Activated naive CD8-positive, alpha-beta T cell treated with anti-CD3 and anti-CD28 coated beads for 36 hours (primary cell): ENCODE results near the gene MYZAP. TPM values are rescaled to one million over a fixed set of nuclear protein-coding genes. Genes with fewer than 3 reads are reported as not detected.

Source experiments
- DNase-seq: peaks from one replicate; pipeline ENCODE4 v3.0.0; 2021
- H3K27ac Mint-ChIP-seq: one replicate; pipeline ENCODE4 v1.8.0; 2022; ENCODE audit warnings: mild to moderate bottlenecking, moderate library complexity, mixed read lengths
- H3K27me3 Mint-ChIP-seq: one replicate; pipeline ENCODE4 v1.8.0; 2022; ENCODE audit warnings: mild to moderate bottlenecking, mixed read lengths
- H3K36me3 Mint-ChIP-seq: one replicate; pipeline ENCODE4 v1.8.0; 2021; ENCODE audit warnings: mild to moderate bottlenecking, mixed read lengths
- H3K4me1 Mint-ChIP-seq: one replicate; pipeline ENCODE4 v1.8.0; 2021; ENCODE audit warnings: mixed read lengths
- H3K4me3 Mint-ChIP-seq: one replicate; pipeline ENCODE4 v1.8.0; 2022; ENCODE audit warnings: mild to moderate bottlenecking, moderate library complexity, mixed read lengths
- H3K9me3 Mint-ChIP-seq: one replicate; pipeline ENCODE4 v1.8.0; 2022; ENCODE audit warnings: mixed read lengths
- total RNA-seq, 2 experiments: library from RNA; stranded (reverse); gene quantifications; one replicate each; pipeline ENCODE4 v1.2.3, GENCODE V29; 2021

Gene MYZAP
- total RNA-seq, 2 experiments from 2014 or later: not detected

DNA sequence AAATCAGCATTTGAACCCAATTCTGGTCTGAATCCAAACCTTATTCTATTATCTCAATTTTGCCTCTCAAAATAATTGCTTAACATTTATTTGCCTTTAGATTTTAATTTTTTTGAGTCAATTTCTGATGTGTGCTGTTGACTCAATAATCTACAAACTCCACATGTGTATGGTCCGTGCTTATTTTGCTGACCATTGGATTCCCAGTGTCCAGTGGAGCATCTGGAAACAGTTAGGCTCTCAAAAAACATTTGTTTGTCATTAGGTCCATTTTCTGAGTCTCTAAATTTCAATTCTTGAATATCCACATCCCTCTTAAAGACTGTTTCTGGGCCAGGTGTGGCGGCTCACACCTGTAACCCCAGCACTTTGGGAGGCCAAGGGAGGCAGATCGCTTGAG lies 19.2 kb upstream of the MYZAP start:
- H3K27me3 Mint-ChIP-seq: peaks cover 8% of the 10 kb centered on the region
- H3K4me1 Mint-ChIP-seq: no peaks in the 10 kb centered on the region
- no peak for DNase-seq
- no peak overlapping the region for H3K4me3 Mint-ChIP-seq
- peaks cover 2% of the 10 kb centered on the region for H3K36me3 Mint-ChIP-seq
- H3K9me3 Mint-ChIP-seq: no peaks in the 10 kb centered on the region
- H3K27ac Mint-ChIP-seq: no peak overlapping the region

- H3K4me1 Mint-ChIP-seq: no peaks in the 10 kb centered on the region
- no peaks in the 10 kb centered on the region for H3K9me3 Mint-ChIP-seq
- no peak for DNase-seq
- H3K4me3 Mint-ChIP-seq: no peak overlapping the region
- peaks cover 8% of the 10 kb centered on the region for H3K27me3 Mint-ChIP-seq
- H3K36me3 Mint-ChIP-seq: peaks cover 1% of the 10 kb centered on the region
- H3K27ac Mint-ChIP-seq: no peak overlapping the region
These were observed 18.6 kb upstream of the MYZAP start for GRCh38 chr15:57573151-57573550.

DNA sequence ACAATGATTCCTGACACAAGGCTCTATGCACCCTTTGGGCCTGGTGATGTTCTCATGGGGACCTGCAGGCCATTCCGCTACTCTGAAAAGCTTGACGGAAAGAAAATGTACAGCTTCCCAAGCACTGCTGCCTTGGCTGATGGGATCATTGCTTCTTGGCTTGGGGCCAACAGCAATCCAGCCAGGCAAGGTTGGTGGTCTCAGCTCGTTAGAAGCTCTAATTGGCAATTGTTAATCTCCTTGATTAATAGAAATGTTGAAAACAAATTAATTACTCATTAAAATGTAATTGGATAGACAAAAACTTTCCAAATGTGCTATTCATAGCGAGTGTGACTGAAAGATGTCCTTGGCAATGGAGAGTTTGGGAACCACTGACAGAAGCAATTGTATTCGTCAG lies 16.3 kb upstream of the MYZAP start:
- H3K27ac Mint-ChIP-seq: no peak overlapping the region
- peaks cover 19% of the 10 kb centered on the region for H3K27me3 Mint-ChIP-seq
- no peaks in the 10 kb centered on the region for H3K4me1 Mint-ChIP-seq
- H3K4me3 Mint-ChIP-seq: no peak overlapping the region
- H3K36me3 Mint-ChIP-seq: no peaks in the 10 kb centered on the region
- no peak for DNase-seq
- H3K9me3 Mint-ChIP-seq: no peaks in the 10 kb centered on the region

DNA sequence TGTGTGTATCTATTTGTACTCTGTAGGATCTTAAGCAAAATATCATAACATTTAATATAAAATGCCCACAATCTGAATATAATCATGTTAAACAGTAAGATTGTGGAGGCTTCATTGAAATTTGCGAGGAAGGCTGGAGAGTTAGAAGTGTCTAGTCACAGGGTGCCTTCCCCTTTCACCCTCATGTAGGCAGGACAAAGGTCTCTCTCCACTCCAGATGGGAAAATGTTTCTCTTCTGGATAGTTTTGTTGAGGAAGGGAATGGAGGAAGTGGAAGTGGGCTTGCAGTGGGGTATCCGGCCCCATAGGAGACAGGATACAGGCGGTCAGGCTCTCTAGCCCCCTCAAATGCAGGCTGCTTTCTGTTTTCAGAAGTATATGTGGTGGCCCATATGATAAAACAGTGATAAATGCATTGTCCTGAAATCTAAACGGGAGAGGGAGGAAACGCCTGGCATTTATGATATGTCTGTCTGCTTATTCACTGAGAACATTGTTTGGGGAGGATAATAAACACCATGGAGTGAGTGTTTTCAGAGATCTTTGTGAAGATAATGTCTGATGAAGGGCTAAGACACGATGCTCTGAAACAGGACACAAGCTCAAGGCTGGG lies 13.3 kb upstream of the MYZAP start:
- H3K4me1 Mint-ChIP-seq: no peaks in the 10 kb centered on the region
- peaks cover 5% of the 10 kb centered on the region for H3K36me3 Mint-ChIP-seq
- no peak overlapping the region for H3K27ac Mint-ChIP-seq
- H3K9me3 Mint-ChIP-seq: peaks cover 6% of the 10 kb centered on the region
- no peak for DNase-seq
- H3K27me3 Mint-ChIP-seq: peaks cover 18% of the 10 kb centered on the region
- no peak overlapping the region for H3K4me3 Mint-ChIP-seq

DNA sequence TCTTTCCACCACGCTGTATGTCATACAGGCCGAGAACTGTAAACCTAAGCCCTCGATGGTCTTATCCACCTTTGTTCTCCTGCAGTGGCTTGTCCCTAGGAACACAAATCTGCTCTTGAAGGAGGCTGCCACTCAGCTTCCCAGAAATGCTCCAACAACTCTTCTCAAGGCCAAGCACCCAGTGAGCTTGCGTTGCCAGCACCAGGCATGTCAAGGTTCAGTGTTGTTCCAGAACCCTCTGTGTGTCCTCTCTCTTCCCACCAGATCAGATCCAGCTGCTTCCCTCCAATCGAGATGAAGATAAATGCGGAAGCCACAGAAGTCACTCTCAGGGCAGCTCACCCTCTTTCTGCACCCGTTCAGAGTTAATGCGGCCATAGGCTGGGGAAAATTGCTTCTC lies 11.3 kb upstream of the MYZAP start:
- peaks cover 18% of the 10 kb centered on the region for H3K27me3 Mint-ChIP-seq
- DNase-seq: no peak
- no peak overlapping the region for H3K4me3 Mint-ChIP-seq
- H3K27ac Mint-ChIP-seq: no peak overlapping the region
- H3K9me3 Mint-ChIP-seq: peaks cover 7% of the 10 kb centered on the region
- peaks cover 6% of the 10 kb centered on the region for H3K36me3 Mint-ChIP-seq
- no peaks in the 10 kb centered on the region for H3K4me1 Mint-ChIP-seq

DNA sequence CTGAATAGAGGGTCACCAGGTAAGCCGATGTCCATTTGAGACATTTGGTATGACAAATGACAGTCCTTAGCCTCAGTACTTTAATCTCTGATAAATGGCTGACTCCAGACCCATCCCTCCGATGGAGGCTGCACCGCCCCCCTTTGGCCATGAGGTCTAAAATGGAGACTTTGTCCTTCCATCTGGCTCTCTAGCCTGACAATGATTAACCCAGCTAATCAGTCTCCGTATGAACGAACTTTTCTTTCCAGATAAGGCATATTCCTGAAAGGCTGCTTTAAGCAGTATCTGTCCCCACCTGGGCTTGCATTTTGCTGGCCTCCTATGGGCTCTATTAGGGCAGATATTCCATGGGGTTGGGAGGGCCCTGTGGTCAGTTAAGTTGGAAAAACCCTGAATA lies 10.8 kb upstream of the MYZAP start:
- Mint-ChIP-seq H3K4me3 (no peak overlapping the region), H3K27ac (no peak overlapping the region)

GRCh38 chr15:57582090-57582489 lies 9.6 kb upstream of the MYZAP start:
- no peak overlapping the region for H3K27ac Mint-ChIP-seq
- DNase-seq: no peak
- no peak overlapping the region for H3K4me3 Mint-ChIP-seq
- peaks cover 7% of the 10 kb centered on the region for H3K9me3 Mint-ChIP-seq
- peaks cover 6% of the 10 kb centered on the region for H3K36me3 Mint-ChIP-seq
- peaks cover 18% of the 10 kb centered on the region for H3K27me3 Mint-ChIP-seq
- H3K4me1 Mint-ChIP-seq: peaks cover 2% of the 10 kb centered on the region

More for the DNA sequence above, 10.8 kb upstream of the MYZAP start:
- H3K36me3 Mint-ChIP-seq: peaks cover 6% of the 10 kb centered on the region
- peaks cover 7% of the 10 kb centered on the region for H3K9me3 Mint-ChIP-seq
- no peaks in the 10 kb centered on the region for H3K4me1 Mint-ChIP-seq
- peaks cover 18% of the 10 kb centered on the region for H3K27me3 Mint-ChIP-seq
- DNase-seq: no peak

- Mint-ChIP-seq H3K36me3 (peaks cover 6% of the 10 kb centered on the region), H3K27me3 (peaks cover 18% of the 10 kb centered on the region), H3K4me3 (no peak overlapping the region), H3K4me1 (peaks cover 9% of the 10 kb centered on the region), H3K27ac (no peak overlapping the region), H3K9me3 (peaks cover 7% of the 10 kb centered on the region)
- no peak for DNase-seq
These were observed 8.4 kb upstream of the MYZAP start for GRCh38 chr15:57583282-57583681.

DNA sequence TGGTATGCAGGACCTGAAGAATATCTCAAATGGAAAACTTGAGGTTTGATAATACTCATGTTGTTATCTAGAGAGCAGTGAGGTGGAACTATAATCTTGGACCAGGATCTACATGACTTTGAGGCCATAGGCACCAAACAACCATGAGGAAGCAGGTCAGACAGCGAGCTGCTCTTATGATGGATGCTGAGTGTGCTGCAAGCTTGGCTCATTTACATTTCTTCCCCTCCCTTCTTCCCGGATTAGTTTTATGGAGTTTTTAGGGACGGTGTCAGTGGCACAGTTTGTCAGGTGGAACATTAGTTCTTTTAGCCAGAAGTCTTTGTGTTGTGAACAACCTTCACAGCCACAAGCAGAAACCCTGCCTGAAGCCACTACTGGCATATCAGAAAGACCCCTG lies 8.0 kb upstream of the MYZAP start:
- Mint-ChIP-seq H3K4me1 (peaks cover 9% of the 10 kb centered on the region), H3K27ac (no peak overlapping the region), H3K36me3 (peaks cover 6% of the 10 kb centered on the region), H3K9me3 (peaks cover 7% of the 10 kb centered on the region), H3K4me3 (no peak overlapping the region), H3K27me3 (peaks cover 14% of the 10 kb centered on the region)
- DNase-seq: no peak

GRCh38 chr15:57586661-57587424 lies 4.9 kb upstream of the MYZAP start:
- Mint-ChIP-seq H3K27ac (no peak overlapping the region), H3K9me3 (peaks cover 7% of the 10 kb centered on the region), H3K27me3 (peaks cover 23% of the 10 kb centered on the region), H3K4me3 (no peak overlapping the region), H3K4me1 (peaks cover 12% of the 10 kb centered on the region), H3K36me3 (peaks cover 6% of the 10 kb centered on the region)
- DNase-seq: no peak

DNA sequence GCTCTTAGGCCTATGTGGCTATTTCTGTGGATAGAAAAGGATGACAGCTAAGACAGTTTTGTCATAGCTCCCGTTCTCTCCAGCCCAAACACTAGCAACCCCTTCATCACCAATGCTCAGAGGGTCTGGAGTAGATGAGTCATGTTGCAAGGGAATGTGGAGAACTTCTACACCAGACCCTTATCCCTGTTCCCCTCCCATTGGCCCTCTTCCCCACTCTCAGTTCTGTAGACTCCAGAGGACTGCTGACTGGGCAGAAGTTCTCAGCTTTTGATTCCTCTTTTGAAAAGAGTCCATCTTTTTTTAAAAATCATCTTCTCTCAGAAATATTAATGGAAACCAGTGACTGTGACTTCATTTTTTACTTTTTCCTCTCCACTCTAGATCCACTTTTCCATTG lies 2.4 kb upstream of the MYZAP start:
- no peak overlapping the region for H3K27ac Mint-ChIP-seq
- H3K27me3 Mint-ChIP-seq: peaks cover 35% of the 10 kb centered on the region
- DNase-seq: no peak
- H3K4me3 Mint-ChIP-seq: no peak overlapping the region
- H3K36me3 Mint-ChIP-seq: no peaks in the 10 kb centered on the region
- H3K9me3 Mint-ChIP-seq: no peaks in the 10 kb centered on the region
- peaks cover 12% of the 10 kb centered on the region for H3K4me1 Mint-ChIP-seq

DNA sequence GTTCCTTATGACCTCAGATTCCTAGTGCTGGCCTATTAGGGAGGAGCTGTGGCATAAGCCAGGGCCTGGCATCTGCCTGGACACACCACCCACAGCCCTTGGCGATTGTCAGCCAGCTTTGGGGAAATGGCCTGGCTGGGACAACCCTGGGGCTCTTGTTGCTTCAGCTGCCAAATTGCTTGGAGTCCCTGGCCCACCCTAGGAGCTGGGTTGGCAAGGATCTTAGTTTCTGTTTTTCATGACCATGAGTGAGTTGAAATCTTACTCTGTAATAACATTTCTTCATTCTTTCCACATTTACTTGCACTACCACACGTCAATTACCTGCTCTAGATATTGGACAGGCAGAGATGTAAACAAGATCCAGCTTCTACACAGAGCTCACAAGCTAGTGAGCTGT lies 1.9 kb upstream of the MYZAP start:
- DNase-seq: no peak
- H3K27ac Mint-ChIP-seq: no peak overlapping the region
- H3K9me3 Mint-ChIP-seq: no peaks in the 10 kb centered on the region
- H3K36me3 Mint-ChIP-seq: no peaks in the 10 kb centered on the region
- peaks cover 12% of the 10 kb centered on the region for H3K4me1 Mint-ChIP-seq
- no peak overlapping the region for H3K4me3 Mint-ChIP-seq
- peaks cover 40% of the 10 kb centered on the region for H3K27me3 Mint-ChIP-seq

DNA sequence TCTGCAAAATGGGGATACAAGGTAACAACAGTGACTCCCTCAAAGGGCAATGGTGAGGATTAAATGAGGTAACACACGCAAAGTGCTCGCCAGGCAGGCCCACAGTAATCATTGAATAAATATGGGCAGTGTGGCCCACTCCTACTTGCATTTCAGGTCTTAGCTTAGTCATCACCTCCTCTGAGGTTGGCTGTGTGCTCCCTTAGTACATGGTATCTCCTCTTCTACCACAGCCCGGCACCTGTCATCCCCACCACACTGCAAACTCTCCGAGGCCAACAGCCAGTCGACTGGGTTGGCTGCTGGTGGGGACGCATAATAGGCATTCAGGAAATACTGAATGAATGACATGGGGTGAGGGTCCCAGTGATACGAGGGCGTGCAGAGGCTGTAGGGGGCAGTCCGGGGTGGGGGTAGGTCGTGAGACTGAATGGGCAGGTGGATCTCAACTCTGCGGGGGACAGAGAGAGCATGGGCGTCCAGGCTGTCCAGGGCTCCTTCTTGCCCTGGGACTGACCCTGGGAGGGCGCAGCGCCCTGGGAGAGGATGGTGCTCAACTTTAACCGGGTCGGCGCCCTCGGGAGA lies 375 bp upstream of the MYZAP start:
- Mint-ChIP-seq H3K9me3 (no peaks in the 10 kb centered on the region), H3K36me3 (no peaks in the 10 kb centered on the region), H3K27me3 (peaks cover 42% of the 10 kb centered on the region), H3K27ac (no peak overlapping the region), H3K4me1 (peaks cover 12% of the 10 kb centered on the region), H3K4me3 (peak overlapping the region; percentile 60)
- DNase-seq: no peak

DNA sequence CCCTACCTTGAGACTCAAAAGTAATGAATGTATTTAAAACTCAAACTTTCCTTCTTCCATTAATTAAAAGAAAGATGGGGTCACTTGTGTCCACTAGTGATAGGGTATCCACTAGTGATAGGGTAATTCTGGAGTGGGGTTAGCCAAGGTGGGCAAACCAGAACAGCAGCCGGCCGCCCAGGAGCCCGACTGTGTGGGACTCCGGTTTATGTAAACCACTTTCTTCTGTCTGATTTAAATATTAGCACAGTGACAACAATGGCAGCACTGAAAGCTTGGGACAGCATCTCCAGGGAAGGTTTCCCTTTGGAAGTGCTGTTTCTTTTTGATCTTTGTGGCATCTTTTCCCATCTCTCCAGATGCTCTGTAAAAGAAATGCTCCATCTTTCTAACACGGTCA lies 722 bp downstream of the MYZAP start:
- H3K36me3 Mint-ChIP-seq: no peaks in the 10 kb centered on the region
- no peaks in the 10 kb centered on the region for H3K9me3 Mint-ChIP-seq
- H3K4me3 Mint-ChIP-seq: peak overlapping the region; percentile 15
- no peak overlapping the region for H3K27ac Mint-ChIP-seq
- no peak for DNase-seq
- H3K27me3 Mint-ChIP-seq: peaks cover 42% of the 10 kb centered on the region
- peaks cover 6% of the 10 kb centered on the region for H3K4me1 Mint-ChIP-seq

GRCh38 chr15:57592836-57593420 lies 1.2 kb downstream of the MYZAP start:
- no peak for DNase-seq
- peak overlapping the region; percentile 15 for H3K4me3 Mint-ChIP-seq
- no peaks in the 10 kb centered on the region for H3K36me3 Mint-ChIP-seq
- H3K27ac Mint-ChIP-seq: no peak overlapping the region
- peaks cover 42% of the 10 kb centered on the region for H3K27me3 Mint-ChIP-seq
- no peaks in the 10 kb centered on the region for H3K9me3 Mint-ChIP-seq
- H3K4me1 Mint-ChIP-seq: peaks cover 3% of the 10 kb centered on the region
